Measurements from ENCODE around the gene NR3C2.

GRCh38 chr4:148330161-148330560, 112.1 kb downstream of the NR3C2 start:
- no peak for TF ChIP-seq YY1 (IDR thresholded peaks at IDR 0.05)
- TF ChIP-seq CTCF (IDR thresholded peaks at IDR 0.05; ENCODE audit: low read depth, low read length, missing input control) = no peak
- TF ChIP-seq JUND (IDR thresholded peaks at IDR 0.05) = no peak
- TF ChIP-seq RAD21 (IDR thresholded peaks at IDR 0.05) = no peak
- TF ChIP-seq ATF3 (IDR thresholded peaks at IDR 0.05) = no peak
- TF ChIP-seq REST (IDR thresholded peaks at IDR 0.05) = no peak
- no peak for TF ChIP-seq RXRA (IDR thresholded peaks at IDR 0.05)
